Activated T-helper 9 cell treated with anti-CD3 and anti-CD28 coated beads, Interleukin-2, amount 50 U/mL, for 16 hours (primary cell): ENCODE results near the gene INPP5K.
A peak's percentile ranks its signal among the peaks of the same experiment; 100 is the strongest.

ENCODE experiments used
- DNase-seq: peaks from one replicate; pipeline ENCODE4 v3.0.0-alpha.2; 2020; ENCODE audit warnings: low read depth

Gene INPP5K

GRCh38 chr17:1485423-1486376, 30.7 kb downstream of the INPP5K start:
- DNase-seq: peak; percentile 58

DNA sequence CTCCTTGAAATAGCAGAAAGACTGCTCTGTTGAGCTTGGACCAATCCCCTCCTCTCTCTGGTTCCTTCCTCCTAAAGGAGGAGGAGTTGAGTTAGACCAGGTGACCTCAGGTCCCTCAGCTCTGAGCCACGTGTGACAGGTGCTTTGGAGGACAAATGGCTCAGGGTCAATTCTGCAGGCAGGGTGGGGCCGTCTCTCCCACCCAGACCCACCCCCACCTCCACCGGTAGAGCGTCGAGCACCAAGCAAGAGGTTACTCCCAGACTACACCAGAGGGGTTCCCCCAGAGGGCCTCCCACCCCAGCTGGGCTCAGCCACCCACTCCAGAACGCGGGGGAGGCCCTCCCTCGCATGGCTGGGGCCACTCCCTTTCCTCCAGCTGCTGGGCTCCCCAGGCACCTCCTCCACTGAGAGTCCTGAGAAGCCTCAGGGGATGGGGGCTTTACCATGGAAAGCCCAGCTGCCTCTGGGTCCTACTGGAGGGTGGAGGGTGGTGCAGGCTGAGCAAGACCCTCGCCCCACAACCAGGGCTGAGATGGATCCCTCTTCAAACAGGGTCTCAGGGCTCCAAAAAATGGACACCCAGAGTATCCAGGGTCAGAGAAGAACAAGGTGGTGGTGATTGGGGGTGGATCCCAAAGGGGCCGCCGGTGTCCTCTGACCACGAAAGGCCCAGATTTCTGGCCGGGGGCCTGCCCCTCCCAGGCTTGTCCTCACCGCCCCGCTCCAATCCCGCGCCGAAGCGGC, 31.6 kb downstream of the INPP5K start:
- peak; percentile 36 for DNase-seq

GRCh38 chr17:1484060-1484535, 32.3 kb downstream of the INPP5K start:
- no peak for DNase-seq

- no peak for DNase-seq
Measured at GRCh38 chr17:1482680-1483079, 33.7 kb downstream of the INPP5K start.

- no peak for DNase-seq
Measured at GRCh38 chr17:1481736-1482135, 34.7 kb downstream of the INPP5K start.

GRCh38 chr17:1480747-1481465, 35.5 kb downstream of the INPP5K start:
- DNase-seq: no peak

- DNase-seq: no peak
Measured at GRCh38 chr17:1478418-1478817, 38.0 kb downstream of the INPP5K start.

DNA sequence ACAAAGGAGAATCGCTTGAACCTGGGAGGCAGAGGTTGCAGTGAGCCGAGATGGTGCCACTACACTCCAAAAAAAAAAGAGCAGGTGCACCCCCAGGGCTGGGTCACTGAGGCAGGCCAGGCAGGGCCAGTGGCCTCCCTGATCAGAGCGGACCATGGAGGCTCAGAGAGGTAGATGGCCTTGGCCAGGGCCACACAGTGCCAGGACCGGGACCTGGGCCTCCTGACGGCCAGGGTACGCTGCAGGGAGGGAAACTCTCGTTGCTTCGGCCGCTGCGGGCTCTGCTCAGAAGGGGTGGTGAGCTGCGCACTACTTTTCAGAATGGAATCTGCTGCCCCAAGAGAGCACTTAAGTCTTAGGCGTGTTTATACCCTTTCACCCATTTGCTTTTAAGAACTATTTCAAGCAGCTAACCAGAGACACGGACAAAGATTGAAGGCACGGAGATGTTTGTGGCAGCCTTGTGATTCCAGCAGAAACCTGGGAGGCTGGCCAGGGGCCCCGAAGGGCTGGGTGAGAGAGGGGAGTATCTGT, 41.0 kb downstream of the INPP5K start:
- no peak for DNase-seq

DNA sequence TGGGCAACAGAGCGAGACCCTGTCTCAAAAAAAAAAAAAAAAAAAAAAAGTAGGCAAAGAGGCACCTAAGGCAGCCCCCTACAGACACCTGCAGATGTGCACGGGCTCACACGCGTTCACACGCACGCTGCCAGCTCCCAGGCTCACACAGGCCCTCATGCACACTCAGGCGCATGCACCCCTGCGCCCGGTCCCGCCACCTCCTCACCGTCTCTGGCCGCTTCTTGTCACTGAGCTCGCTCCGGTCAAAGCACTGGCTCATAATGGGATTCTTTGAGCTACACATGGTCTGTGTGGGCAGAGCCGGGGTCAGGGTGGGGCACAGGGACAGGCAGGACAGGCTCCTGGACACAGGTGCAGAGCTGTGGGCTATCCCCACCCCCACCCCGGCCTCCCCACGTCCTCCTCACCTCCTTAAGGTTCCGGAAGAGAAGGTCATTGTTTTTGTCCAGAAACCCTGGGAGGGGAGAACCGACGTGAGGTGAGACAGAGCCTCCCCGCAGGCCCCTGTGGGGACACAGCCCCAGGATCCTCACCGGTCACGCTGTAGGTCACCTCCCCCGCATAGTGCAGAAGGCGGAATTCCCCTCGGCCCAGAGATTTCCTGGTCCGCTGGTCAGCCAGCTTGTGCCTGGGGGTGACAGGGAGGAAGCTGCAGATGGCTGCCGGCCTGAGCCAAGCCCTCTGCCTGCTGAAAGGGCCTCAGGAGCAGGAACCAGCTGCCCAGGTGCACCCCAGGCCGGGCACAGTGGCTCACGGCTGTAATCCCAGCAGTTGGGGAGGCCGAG, 41.8 kb downstream of the INPP5K start:
- DNase-seq: no peak

DNA sequence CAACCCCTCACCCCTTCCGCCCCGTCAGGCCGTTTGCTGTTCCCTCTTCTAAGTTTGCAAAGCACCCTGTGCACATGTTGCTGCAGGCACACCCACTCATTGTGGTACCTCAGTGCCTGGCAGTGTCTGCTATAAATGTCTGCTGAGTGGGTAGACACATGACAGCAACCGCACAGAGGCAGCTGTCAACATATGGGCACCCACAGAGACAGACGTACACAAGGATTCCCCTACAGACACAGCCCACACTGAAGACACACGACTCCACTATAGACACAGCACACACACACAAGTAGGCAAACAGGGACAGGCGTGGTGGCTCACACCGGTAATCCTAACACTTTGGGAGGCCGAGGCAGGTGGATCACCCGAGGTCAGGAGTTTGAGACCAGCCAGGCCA, 42.6 kb downstream of the INPP5K start:
- DNase-seq: no peak

- no peak for DNase-seq
Measured at GRCh38 chr17:1473170-1473569, 43.2 kb downstream of the INPP5K start.

DNA sequence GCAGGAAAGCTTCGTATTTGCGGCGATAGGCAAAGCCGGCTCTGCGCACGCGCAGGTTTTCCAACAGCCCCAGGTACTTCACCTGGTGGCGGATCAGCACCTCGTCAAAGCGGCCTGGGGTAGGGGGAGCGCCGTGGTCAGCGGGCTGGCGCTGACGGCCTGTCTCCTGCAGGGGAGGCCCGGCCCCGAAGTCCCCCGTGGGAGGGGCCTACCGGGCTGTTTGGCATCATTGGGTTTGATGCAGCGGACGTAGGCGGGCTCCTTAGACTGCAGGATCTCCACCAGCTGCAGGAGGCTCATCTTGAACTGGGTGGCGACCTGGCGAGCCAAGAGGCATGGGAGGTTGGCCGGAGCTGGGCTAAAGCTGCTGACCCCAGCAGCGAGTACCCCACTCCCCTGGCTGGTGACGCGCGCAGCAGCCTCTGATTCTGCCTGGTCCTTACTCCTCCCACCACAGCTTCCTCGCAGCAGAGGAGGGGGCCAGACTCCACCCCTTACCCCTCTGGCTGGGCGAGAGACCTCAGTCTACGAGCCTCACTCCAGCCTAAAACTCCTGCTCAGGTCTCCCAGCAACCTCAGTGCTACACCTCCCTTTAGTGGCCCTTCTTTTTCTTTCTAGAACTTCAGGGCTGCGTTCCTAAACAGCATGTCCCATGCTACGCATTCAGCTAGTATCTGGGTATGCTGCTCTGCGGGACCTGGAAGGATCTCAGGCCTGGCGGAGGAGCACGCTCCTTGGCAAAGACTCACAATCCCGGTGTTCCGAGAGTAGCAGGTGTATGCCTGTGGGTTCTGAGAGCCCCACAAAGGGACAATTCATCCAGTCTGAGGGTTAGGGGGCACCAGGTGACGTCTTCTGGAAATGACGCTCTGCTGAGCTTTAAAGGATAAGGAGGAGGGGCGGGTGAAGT, 44.2 kb downstream of the INPP5K start:
- no peak for DNase-seq

DNA sequence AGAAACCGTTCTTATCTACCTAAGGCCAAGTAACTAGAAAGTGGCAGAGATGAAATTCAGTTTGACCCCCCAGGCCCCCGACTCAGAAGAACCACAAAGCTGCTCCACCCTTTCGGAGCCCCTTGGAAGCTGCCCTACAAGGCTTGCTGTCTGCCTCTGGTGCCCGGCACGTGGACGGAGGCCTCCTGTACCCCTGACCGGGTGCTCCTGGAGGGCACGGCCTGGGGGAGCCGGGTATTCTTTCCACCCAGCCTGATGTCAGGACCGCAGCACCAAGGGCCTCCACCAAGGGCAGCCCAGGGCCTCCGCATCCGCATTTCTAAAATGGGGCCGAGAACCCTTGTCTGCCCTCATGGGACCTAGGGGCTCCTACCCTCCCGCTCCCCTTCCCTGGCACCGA, 44.9 kb downstream of the INPP5K start:
- no peak for DNase-seq

DNA sequence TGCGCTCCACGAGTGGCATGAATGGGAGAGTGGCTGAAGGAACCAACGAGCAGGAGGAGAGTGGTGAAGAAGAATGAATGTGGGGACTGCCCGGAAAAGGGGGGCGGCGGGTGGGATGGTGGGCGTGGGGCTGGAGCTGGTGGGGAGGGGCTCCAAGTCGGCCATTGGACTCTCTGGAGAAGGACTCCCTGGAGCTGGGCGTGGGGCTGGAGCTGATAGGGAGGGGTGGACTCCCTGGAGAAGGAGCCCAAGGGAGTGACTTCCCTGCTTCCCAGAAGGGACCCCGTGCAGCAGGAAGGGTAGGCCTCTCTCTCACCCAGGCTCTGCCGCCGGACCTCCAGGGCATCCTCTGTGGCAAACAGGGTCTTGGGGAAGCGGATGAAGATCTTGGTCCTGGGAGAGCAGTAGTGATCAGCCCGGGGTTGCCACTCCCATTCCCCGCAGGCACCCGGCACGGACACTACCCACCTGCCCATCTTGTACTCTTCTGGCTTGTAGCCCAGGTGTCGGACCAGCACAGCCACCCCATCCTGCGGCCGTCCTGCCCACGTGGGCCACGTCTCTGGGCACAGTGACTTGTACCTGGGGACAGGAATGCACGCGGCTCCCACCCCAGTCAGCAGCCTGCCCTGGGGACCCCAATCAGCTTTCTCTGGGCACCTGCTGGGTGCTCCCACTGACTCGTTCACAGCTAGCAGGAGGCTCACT, 45.5 kb downstream of the INPP5K start:
- no peak for DNase-seq

DNA sequence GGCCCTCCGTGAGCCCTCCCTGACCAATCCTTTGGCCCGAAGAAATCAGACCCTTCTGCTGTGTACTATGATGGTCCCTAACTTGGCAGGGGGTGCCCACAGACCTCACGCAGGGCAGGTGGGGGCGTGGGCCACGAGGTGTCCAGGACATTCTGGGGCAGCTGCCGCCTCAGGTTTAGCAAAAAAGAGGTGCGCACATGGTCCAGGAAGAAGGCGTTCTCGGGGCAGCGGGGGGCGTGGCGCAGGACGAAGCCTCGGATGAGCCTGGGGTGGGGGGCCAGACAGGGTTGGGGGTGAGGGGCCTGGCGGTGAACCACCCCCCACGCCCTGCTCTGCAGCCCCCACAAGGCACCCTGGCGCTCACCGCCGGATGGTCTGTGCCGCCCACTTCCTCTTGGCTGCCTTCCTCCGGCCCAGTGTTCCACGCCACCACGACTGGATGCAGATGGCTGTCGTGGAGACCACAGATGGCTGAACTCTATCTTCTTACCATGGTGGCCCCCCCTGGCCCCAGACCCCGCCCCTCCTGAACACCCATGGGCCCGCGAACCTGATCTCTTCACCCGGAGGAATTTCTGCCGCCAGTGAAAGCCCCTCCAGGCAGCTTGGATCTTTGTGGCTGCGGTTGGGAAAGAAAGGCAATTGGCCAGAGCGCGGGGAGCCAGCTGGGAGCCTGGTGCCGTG, 46.2 kb downstream of the INPP5K start:
- DNase-seq: no peak

- DNase-seq: no peak
Measured at GRCh38 chr17:1469231-1469852, 47.1 kb downstream of the INPP5K start.

DNA sequence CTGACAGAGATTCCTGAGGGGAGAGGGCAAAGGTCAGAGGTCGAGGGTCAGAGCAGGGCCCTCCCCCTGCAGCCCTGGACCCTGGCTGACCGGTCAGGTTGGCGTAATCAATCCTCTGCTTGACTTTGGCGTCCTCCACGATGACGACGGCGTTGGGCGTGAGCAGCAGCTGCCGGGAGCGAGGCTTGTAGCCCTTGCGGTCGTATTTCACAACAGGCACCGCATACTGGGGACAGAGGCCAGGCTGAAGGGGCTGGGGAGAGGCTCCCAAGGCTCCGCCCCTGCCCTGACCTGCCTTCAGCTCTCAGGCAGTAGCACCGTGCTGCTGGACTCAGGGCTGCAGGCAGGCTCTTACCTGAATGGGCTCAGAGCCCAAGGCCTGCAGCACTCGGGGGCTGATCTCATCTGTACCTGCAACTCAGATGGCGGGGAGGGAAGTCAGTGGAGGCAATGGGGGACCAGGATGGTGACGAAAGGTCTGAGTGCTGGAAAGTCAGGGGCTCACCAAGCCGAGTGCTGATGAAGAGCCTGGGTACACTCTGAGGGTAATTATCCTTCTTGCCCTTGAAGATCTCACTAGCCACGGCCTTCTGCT, 48.4 kb downstream of the INPP5K start:
- DNase-seq: no peak

GRCh38 chr17:1467258-1467657, 49.2 kb downstream of the INPP5K start:
- no peak for DNase-seq
